ENCODE measurements around the gene PTHLH.

The PTHLH gene

GRCh38 chr12:27972721-27973120, at the start of gene PTHLH:
PTHLH (minus strand) TSS chr12:27972733; CDS start chr12:27969494, 3,239 bp downstream.
- no peak for DNase-seq

GRCh38 chr12:28021704-28022103, 49.2 kb upstream of the PTHLH start:
- no peak for DNase-seq

GRCh38 chr12:28017873-28018255, 45.3 kb upstream of the PTHLH start:
- DNase-seq, result no peak

- DNase-seq, result no peak
These were observed 44.8 kb upstream of the PTHLH start for GRCh38 chr12:28017126-28017872.

- no peak for DNase-seq
These were observed 42.6 kb upstream of the PTHLH start for GRCh38 chr12:28015165-28015564.

GRCh38 chr12:28014196-28014595, 41.7 kb upstream of the PTHLH start:
- DNase-seq, result no peak

- DNase-seq, result no peak
These were observed 39.9 kb upstream of the PTHLH start for GRCh38 chr12:28012333-28012918.

- no peak for DNase-seq
These were observed 37.5 kb upstream of the PTHLH start for GRCh38 chr12:28010036-28010435.

GRCh38 chr12:27999970-28000369, 27.4 kb upstream of the PTHLH start:
- DNase-seq, result no peak

- no peak for DNase-seq
These were observed 27.0 kb upstream of the PTHLH start for GRCh38 chr12:27999521-27999920.

- no peak for DNase-seq
These were observed 26.1 kb upstream of the PTHLH start for GRCh38 chr12:27998658-27999057.

- DNase-seq, result no peak
These were observed 25.6 kb upstream of the PTHLH start for GRCh38 chr12:27998170-27998569.

- no peak for DNase-seq
These were observed 24.2 kb upstream of the PTHLH start for GRCh38 chr12:27996761-27997160.

GRCh38 chr12:27995406-27995805, 22.9 kb upstream of the PTHLH start:
- no peak for DNase-seq

- DNase-seq, result no peak
These were observed 16.2 kb upstream of the PTHLH start for GRCh38 chr12:27988594-27989233.

GRCh38 chr12:27987331-27987730, 14.8 kb upstream of the PTHLH start:
- no peak for DNase-seq

- no peak for DNase-seq
These were observed 11.7 kb upstream of the PTHLH start for GRCh38 chr12:27984275-27984674.

- no peak for DNase-seq
These were observed 10.4 kb upstream of the PTHLH start for GRCh38 chr12:27982951-27983350.

- DNase-seq, result no peak
These were observed 9.9 kb upstream of the PTHLH start for GRCh38 chr12:27982385-27982784.

GRCh38 chr12:27981874-27982273, 9.3 kb upstream of the PTHLH start:
- no peak for DNase-seq

GRCh38 chr12:27979145-27979544, 6.6 kb upstream of the PTHLH start:
- DNase-seq, result no peak

- DNase-seq, result no peak
These were observed 2.9 kb upstream of the PTHLH start for GRCh38 chr12:27975222-27976136.

GRCh38 chr12:27974735-27975221, 2.2 kb upstream of the PTHLH start:
- DNase-seq, result no peak

Data from NCI-H2227 treated with DMSO at 0.1 percent for 48 hours (cell line).